Measurements from ENCODE around the gene PAXX. TPM values are rescaled to one million over a fixed set of nuclear protein-coding genes. Genes with fewer than 3 reads are reported as not detected.

PAXX gene
- total RNA-seq, 1 donor from 2014 or later = 51.4 TPM

- Mint-ChIP-seq H3K4me1 (ENCODE audit: unreplicated experiment) (peaks cover 8% of the 10 kb centered on the region), H3K9me3 (ENCODE audit: unreplicated experiment) (no peaks in the 10 kb centered on the region), H3K27me3 (ENCODE audit: unreplicated experiment) (no peaks in the 10 kb centered on the region), H3K27ac (ENCODE audit: unreplicated experiment) (no peak within 1 kb of the TSS), H3K4me3 (ENCODE audit: unreplicated experiment) (no peak within 1 kb of the TSS), H3K36me3 (ENCODE audit: unreplicated experiment) (no peaks in the 10 kb centered on the region)
- no peak for TF ChIP-seq CTCF (IDR thresholded peaks at IDR 0.05)
- DNase-seq (ENCODE audit: extremely low spot score, unreplicated experiment) = no peak
Measured at GRCh38 chr9:136951541-136952320, 40.5 kb upstream of the PAXX start, which contains the start of gene LCN12. Gene LCN12, plus strand, starts transcription at chr9:136952273. Its CDS starts 55 bp downstream, at chr9:136952328.

- DNase-seq (ENCODE audit: extremely low spot score, unreplicated experiment) = no peak
- Mint-ChIP-seq H3K36me3 (ENCODE audit: unreplicated experiment) (no peaks in the 10 kb centered on the region), H3K4me3 (ENCODE audit: unreplicated experiment) (no peak overlapping the region), H3K27ac (ENCODE audit: unreplicated experiment) (no peak overlapping the region), H3K9me3 (ENCODE audit: unreplicated experiment) (no peaks in the 10 kb centered on the region), H3K4me1 (ENCODE audit: unreplicated experiment) (peaks cover 8% of the 10 kb centered on the region), H3K27me3 (ENCODE audit: unreplicated experiment) (no peaks in the 10 kb centered on the region)
- no peak for TF ChIP-seq CTCF (IDR thresholded peaks at IDR 0.05)
Measured at GRCh38 chr9:136952321-136952850, 39.8 kb upstream of the PAXX start.

GRCh38 chr9:136952876-136953770 is 39.1 kb upstream of the PAXX start:
- H3K27ac Mint-ChIP-seq (ENCODE audit: unreplicated experiment) = no peak overlapping the region
- no peak overlapping the region for H3K4me3 Mint-ChIP-seq (ENCODE audit: unreplicated experiment)
- peaks cover 7% of the 10 kb centered on the region for H3K4me1 Mint-ChIP-seq (ENCODE audit: unreplicated experiment)
- H3K27me3 Mint-ChIP-seq (ENCODE audit: unreplicated experiment) = no peaks in the 10 kb centered on the region
- no peak for DNase-seq (ENCODE audit: extremely low spot score, unreplicated experiment)
- H3K36me3 Mint-ChIP-seq (ENCODE audit: unreplicated experiment) = no peaks in the 10 kb centered on the region
- no peaks in the 10 kb centered on the region for H3K9me3 Mint-ChIP-seq (ENCODE audit: unreplicated experiment)
- no peak for TF ChIP-seq CTCF (IDR thresholded peaks at IDR 0.05)

- H3K27me3 Mint-ChIP-seq (ENCODE audit: unreplicated experiment) = no peaks in the 10 kb centered on the region
- no peak overlapping the region for H3K27ac Mint-ChIP-seq (ENCODE audit: unreplicated experiment)
- no peaks in the 10 kb centered on the region for H3K36me3 Mint-ChIP-seq (ENCODE audit: unreplicated experiment)
- no peak for DNase-seq (ENCODE audit: extremely low spot score, unreplicated experiment)
- no peak overlapping the region for H3K4me3 Mint-ChIP-seq (ENCODE audit: unreplicated experiment)
- peaks cover 5% of the 10 kb centered on the region for H3K4me1 Mint-ChIP-seq (ENCODE audit: unreplicated experiment)
- no peak for TF ChIP-seq CTCF (IDR thresholded peaks at IDR 0.05)
- H3K9me3 Mint-ChIP-seq (ENCODE audit: unreplicated experiment) = no peaks in the 10 kb centered on the region
Measured at GRCh38 chr9:136953771-136954269, 38.4 kb upstream of the PAXX start.
